GM12878 (cell line): Measurements from ENCODE around the gene AARSD1. TPM values are rescaled to one million over a fixed set of nuclear protein-coding genes. Genes with fewer than 3 reads are reported as not detected.

ENCODE experiments used
- ATF2 ChIP-seq: IDR thresholded peaks from 2 replicates; pipeline ENCODE4 v1.6.1; 2012; ENCODE audit warnings: low read length, inconsistent platforms
- BRCA1 ChIP-seq: IDR thresholded peaks from 2 replicates; pipeline ENCODE4 v1.6.1; 2011; ENCODE audit warnings: low read depth, low read length, improper control_type of control experiment
- CBFB ChIP-seq: IDR thresholded peaks from 2 replicates; pipeline ENCODE4 v1.6.1; 2016; ENCODE audit warnings: antibody characterized with exemption, low read depth
- CREB1 ChIP-seq: IDR thresholded peaks from 2 replicates; pipeline ENCODE4 v1.6.1; 2012; ENCODE audit warnings: low read depth, mild to moderate bottlenecking, inconsistent platforms
- ESRRA ChIP-seq: IDR thresholded peaks from 2 replicates; pipeline ENCODE4 v1.6.1; 2012; ENCODE audit warnings: mild to moderate bottlenecking, low read length, improper control_type of control experiment
- GABPA ChIP-seq: IDR thresholded peaks from 2 replicates; pipeline ENCODE4 v1.6.1; 2014; ENCODE audit warnings: antibody characterized with exemption, low read depth, mild to moderate bottlenecking, inconsistent platforms
- HDGF ChIP-seq: fragments of 450-650 bp; IDR thresholded peaks from 2 replicates; pipeline ENCODE4 v1.6.1; 2016; ENCODE audit warnings: antibody characterized with exemption
- IKZF1 ChIP-seq: fragments of 450-650 bp; conservative IDR thresholded peaks from 2 replicates; pipeline ENCODE4 v1.6.1; 2017; ENCODE audit warnings: antibody characterized with exemption, mild to moderate bottlenecking
- JUND ChIP-seq: IDR thresholded peaks from 2 replicates; pipeline ENCODE4 v1.6.1; 2012; ENCODE audit warnings: low read depth, mild to moderate bottlenecking, low read length, improper control_type of control experiment, moderate library complexity
- KAT2A ChIP-seq: conservative IDR thresholded peaks from 2 replicates; pipeline ENCODE4 v1.6.1; 2011; ENCODE audit warnings: low read depth, low read length; ENCODE audit not compliant: control insufficient read depth
- MEF2B ChIP-seq: fragments of 450-650 bp; IDR thresholded peaks from 2 replicates; pipeline ENCODE4 v1.6.1; 2018; ENCODE audit warnings: mild to moderate bottlenecking, moderate library complexity; ENCODE audit not compliant: partially characterized antibody, poor library complexity, severe bottlenecking
- MLLT1 ChIP-seq: fragments of 450-650 bp; IDR thresholded peaks from 2 replicates; pipeline ENCODE4 v1.6.1; 2016; ENCODE audit warnings: mild to moderate bottlenecking
- MTA2 ChIP-seq: fragments of 450-650 bp; IDR thresholded peaks from 2 replicates; pipeline ENCODE4 v1.6.1; 2016; ENCODE audit warnings: low read depth, mild to moderate bottlenecking, moderate library complexity
- NRF1 ChIP-seq: conservative IDR thresholded peaks from 2 replicates; pipeline ENCODE4 v1.6.1; 2011; ENCODE audit warnings: mild to moderate bottlenecking, low read depth, low read length, improper control_type of control experiment
- POLR2A ChIP-seq: IDR thresholded peaks from 2 replicates; pipeline ENCODE4 v1.6.1; 2011; ENCODE audit warnings: low read depth, mild to moderate bottlenecking, low read length
- RCOR1 ChIP-seq: conservative IDR thresholded peaks from 2 replicates; pipeline ENCODE4 v1.6.1; 2012; ENCODE audit warnings: low read depth, low read length, improper control_type of control experiment
- REST ChIP-seq: IDR thresholded peaks from 2 replicates; pipeline ENCODE4 v1.6.1; 2012; ENCODE audit warnings: mild to moderate bottlenecking, low read depth, low read length
- SPI1 ChIP-seq: IDR thresholded peaks from 2 replicates; pipeline ENCODE4 v1.6.1; 2011; ENCODE audit warnings: low read depth, mild to moderate bottlenecking, low read length, moderate library complexity, borderline replicate concordance; ENCODE audit not compliant: insufficient read depth
- TAF1 ChIP-seq: IDR thresholded peaks from 2 replicates; pipeline ENCODE4 v1.6.1; 2011; ENCODE audit warnings: mild to moderate bottlenecking, low read depth, low read length, borderline replicate concordance
- YBX1 ChIP-seq: fragments of 450-650 bp; IDR thresholded peaks from 2 replicates; pipeline ENCODE4 v1.6.1; 2016; ENCODE audit warnings: antibody characterized with exemption
- YY1 ChIP-seq: IDR thresholded peaks from 2 replicates; pipeline ENCODE4 v1.6.1; 2011; ENCODE audit warnings: low read depth, mild to moderate bottlenecking, low read length
- ZBTB33 ChIP-seq: fragments of 450-650 bp; IDR thresholded peaks from 2 replicates; pipeline ENCODE4 v1.6.1; 2017; ENCODE audit warnings: mild to moderate bottlenecking
- polyA plus RNA-seq, 11 experiments: library from polyadenylated mRNA; depleted of rRNA in 4 of 11; unstranded in 6 of 11; stranded (reverse) in 5 of 11; fragments of >200 nt; fragmentation: Nextera tagmentation in 4 of 11; fragmentation: Illumina TruSeq in 1 of 11; extraction: Ambion mirVana in 4 of 11; extraction: Trizol in 1 of 11; gene quantifications; 1 replicate in 1 of 11; 2 replicates in 10 of 11; pipeline versions ENCODE4 v1.2.1 to v1.2.3, GENCODE V29; 2011 to 2016; ENCODE audit warnings: inconsistent platforms in 2 of 11, missing spikeins in 2 of 11, low read depth in 1 of 11
- total RNA-seq, 4 experiments: library from RNA; depleted of rRNA in 3 of 4; stranded (reverse); fragments of >200 nt in 3 of 4; fragmentation: Illumina TruSeq in 1 of 4; extraction: Trizol in 1 of 4; gene quantifications; 2 replicates each; pipeline versions ENCODE4 v1.2.1 to v1.2.3, GENCODE V29; 2013 to 2021

Gene AARSD1
- total and polyA plus RNA-seq, 10 of the 15 experiments (the other 5 are each of a cell fraction or from before 2014, with no cell fraction given) = 32.2 to 86.2 (median 52.8) TPM

- TF ChIP-seq ZBTB33 (no peak), TAF1 (peak; percentile 98), CREB1 (peak; percentile 96), YY1 (peak; percentile 88), RCOR1 (peak; percentile 84; the same call in 1 of the 2 replicates), ATF2 (peak; percentile 79), BRCA1 (no peak), REST (no peak), GABPA (peak; percentile 97), YBX1 (no peak), NRF1 (no peak), MEF2B (peak; percentile 83), CBFB (peak; percentile 52), MLLT1 (peak; percentile 92), KAT2A (no peak; the same call in 1 of the 2 replicates), HDGF (peak; percentile 61; the same call in 1 of the 2 replicates), JUND (no peak), IKZF1 (peak; percentile 93), SPI1 (peak; percentile 67; the same call in 1 of the 2 replicates), MTA2 (peak; percentile 91), ESRRA (no peak), POLR2A (peak; percentile 95)
These were observed 34.0 kb upstream of the AARSD1 start, which contains the start of gene RPL27 (continued) for GRCh38 chr17:42997984-42998938.
